Hepatocyte (in vitro differentiated cells): Measurements from ENCODE around the gene RGCC.

Source experiments
- EZH2 ChIP-seq: fragments of 200-600 bp; sonication (generic); IDR thresholded peaks from 2 replicates; pipeline ENCODE4 v1.6.1; 2016; ENCODE audit warnings: antibody characterized with exemption, mild to moderate bottlenecking, borderline replicate concordance
- EZH2phosphoT487 ChIP-seq: fragments of 200-600 bp; sonication (generic); IDR thresholded peaks from one replicate; pipeline ENCODE4 v1.6.1; 2018; ENCODE audit warnings: antibody characterized with exemption, mild to moderate bottlenecking, low read depth, moderate library complexity; ENCODE audit not compliant: unreplicated experiment, severe bottlenecking
- TF ChIP-seq, protein P1 (sequence below): fragments of 200-600 bp; sonication (generic); IDR thresholded peaks from 2 replicates; pipeline ENCODE4 v1.5.1; 2016; ENCODE audit warnings: antibody characterized with exemption, mild to moderate bottlenecking; ENCODE audit not compliant: poor library complexity

DNA sequence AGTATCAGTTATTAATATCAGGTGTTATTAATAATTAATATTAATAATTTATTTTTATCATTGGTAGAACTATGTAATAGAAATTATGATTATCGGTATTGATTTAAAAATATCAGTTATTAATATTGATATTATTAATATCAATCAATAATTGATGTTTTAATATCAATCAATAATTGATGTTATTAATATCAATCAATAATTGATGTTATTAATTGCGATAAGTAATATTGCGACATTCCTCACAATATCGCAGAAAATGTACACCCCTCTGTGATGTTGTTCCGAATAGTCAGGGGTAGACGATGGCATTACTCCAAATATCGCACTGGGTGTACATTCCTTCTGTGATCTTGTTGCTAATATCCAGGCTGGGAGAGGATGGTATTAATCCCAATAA is 3.7 kb upstream of the RGCC start:
- TF ChIP-seq, protein P1, sequence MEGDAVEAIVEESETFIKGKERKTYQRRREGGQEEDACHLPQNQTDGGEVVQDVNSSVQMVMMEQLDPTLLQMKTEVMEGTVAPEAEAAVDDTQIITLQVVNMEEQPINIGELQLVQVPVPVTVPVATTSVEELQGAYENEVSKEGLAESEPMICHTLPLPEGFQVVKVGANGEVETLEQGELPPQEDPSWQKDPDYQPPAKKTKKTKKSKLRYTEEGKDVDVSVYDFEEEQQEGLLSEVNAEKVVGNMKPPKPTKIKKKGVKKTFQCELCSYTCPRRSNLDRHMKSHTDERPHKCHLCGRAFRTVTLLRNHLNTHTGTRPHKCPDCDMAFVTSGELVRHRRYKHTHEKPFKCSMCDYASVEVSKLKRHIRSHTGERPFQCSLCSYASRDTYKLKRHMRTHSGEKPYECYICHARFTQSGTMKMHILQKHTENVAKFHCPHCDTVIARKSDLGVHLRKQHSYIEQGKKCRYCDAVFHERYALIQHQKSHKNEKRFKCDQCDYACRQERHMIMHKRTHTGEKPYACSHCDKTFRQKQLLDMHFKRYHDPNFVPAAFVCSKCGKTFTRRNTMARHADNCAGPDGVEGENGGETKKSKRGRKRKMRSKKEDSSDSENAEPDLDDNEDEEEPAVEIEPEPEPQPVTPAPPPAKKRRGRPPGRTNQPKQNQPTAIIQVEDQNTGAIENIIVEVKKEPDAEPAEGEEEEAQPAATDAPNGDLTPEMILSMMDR, result no peak
- no peak for TF ChIP-seq EZH2
- TF ChIP-seq EZH2phosphoT487, result no peak
